H1 (cell line): ENCODE results near the gene SCN2A. TPM values are rescaled to one million over a fixed set of nuclear protein-coding genes. Genes with fewer than 3 reads are reported as not detected.

Experiments used
- CTCF ChIA-PET: fragments of 300-600 bp; sonication (Branson Sonifier 250); formaldehyde crosslinking; loops from one replicate; lab custom pipeline; 2021; ENCODE audit not compliant: partially characterized antibody; lab: Charles Lee
- POLR2A ChIA-PET: fragments of 300-600 bp; sonication (Branson Sonifier 250); formaldehyde crosslinking; loops from one replicate; lab custom pipeline; 2021; ENCODE audit warnings: inconsistent platforms; ENCODE audit not compliant: partially characterized antibody; lab: Charles Lee
- DNase-seq, 2 experiments: peaks; one replicate each; pipeline versions ENCODE4 v3.0.0 to v3.0.0-alpha.2; 2010 to 2022; ENCODE audit warnings: low spot score in 2 of 2, low read depth in 1 of 2, mixed read lengths in 1 of 2
- FAIRE-seq: peaks from 2 replicates; lab custom pipeline; 2011; peaks lifted over from hg19 to GRCh38; lab: Jason Lieb, UNC
- H2AFZ ChIP-seq: 2 replicates; pipeline ENCODE4 v1.8.1; 2012; ENCODE audit warnings: low read length, inconsistent platforms
- H2AK5ac ChIP-seq: 2 replicates; pipeline ENCODE4 v1.6.1; 2013; ENCODE audit warnings: low read depth, low read length
- H2BK120ac ChIP-seq: replicated peaks from 2 replicates; pipeline ENCODE3; 2013; ENCODE audit warnings: low read depth, low read length, inconsistent platforms
- H2BK12ac ChIP-seq: 2 replicates; pipeline ENCODE4 v1.6.1; 2013; ENCODE audit warnings: low read depth, low read length
- H2BK15ac ChIP-seq: 2 replicates; pipeline ENCODE4 v1.6.1; 2013; ENCODE audit warnings: low read length
- H2BK20ac ChIP-seq: 2 replicates; pipeline ENCODE4 v1.6.1; 2013; ENCODE audit warnings: low read length
- H2BK5ac ChIP-seq: 2 replicates; pipeline ENCODE4 v1.6.1; 2013; ENCODE audit warnings: low read depth, low read length
- H3K14ac ChIP-seq: 2 replicates; pipeline ENCODE4 v1.6.1; 2013; ENCODE audit warnings: inconsistent platforms; ENCODE audit not compliant: insufficient read length
- H3K18ac ChIP-seq: 2 replicates; pipeline ENCODE4 v1.6.1; 2013; ENCODE audit warnings: low read length; ENCODE audit errors: extremely low read depth
- H3K23ac ChIP-seq: 2 replicates; pipeline ENCODE4 v1.6.1; 2013; ENCODE audit warnings: inconsistent platforms; ENCODE audit not compliant: insufficient read length
- H3K23me2 ChIP-seq: 2 replicates; pipeline ENCODE4 v1.6.1; 2013; ENCODE audit warnings: low read depth, low read length
- H3K27ac ChIP-seq: 2 replicates; pipeline ENCODE4 v1.6.1; 2011; ENCODE audit warnings: low read depth, low read length, inconsistent platforms
- H3K27me3 ChIP-seq, 4 experiments: replicated peaks in 1 of 4; 1 replicate in 1 of 4; 2 replicates in 3 of 4; pipeline versions ENCODE4 v1.6.1 to v1.8.1; 2011 to 2013; ENCODE audit warnings: low read length in 3 of 4, mild to moderate bottlenecking in 3 of 4, inconsistent platforms in 2 of 4, mixed read lengths in 2 of 4, moderate library complexity in 1 of 4; ENCODE audit not compliant: control insufficient read depth in 3 of 4, insufficient read depth in 3 of 4; ENCODE audit errors: extremely low read depth in 1 of 4
- H3K36me3 ChIP-seq, 4 experiments: 2 replicates each; pipeline versions ENCODE4 v1.6.1 to v1.8.1; 2011 to 2013; ENCODE audit warnings: mild to moderate bottlenecking in 4 of 4, low read length in 3 of 4, moderate library complexity in 2 of 4, control low read depth in 1 of 4, inconsistent platforms in 1 of 4; ENCODE audit not compliant: insufficient read depth in 4 of 4, control insufficient read depth in 2 of 4
- H3K4ac ChIP-seq: replicated peaks from 2 replicates; pipeline ENCODE3; 2013; ENCODE audit warnings: low read length, low read depth, mixed read lengths, inconsistent platforms; ENCODE audit not compliant: insufficient read length
- H3K4me1 ChIP-seq, 4 experiments: replicated peaks in 1 of 4; 1 replicate in 1 of 4; 2 replicates in 3 of 4; pipeline versions ENCODE4 v1.6.1 to v1.8.1; 2011 to 2013; ENCODE audit warnings: low read length in 3 of 4, inconsistent platforms in 2 of 4, mixed read lengths in 1 of 4; ENCODE audit not compliant: insufficient read depth in 4 of 4, control insufficient read depth in 3 of 4
- H3K4me2 ChIP-seq, 2 experiments: 2 replicates each; pipeline versions ENCODE4 v1.6.1 to v1.8.1; 2011 to 2013; ENCODE audit warnings: low read depth in 2 of 2, low read length in 2 of 2, control low read depth in 1 of 2, inconsistent platforms in 1 of 2, mild to moderate bottlenecking in 1 of 2; ENCODE audit not compliant: insufficient read depth in 1 of 2
- H3K4me3 ChIP-seq, 4 experiments: fragments of 200-600, 300-600 bp in 1 of 4; sonication (generic), shearing (Covaris generic), sonication (Bioruptor Twin) in 1 of 4; 2 replicates each; pipeline versions ENCODE4 v1.5.1 to v1.8.1; 2011 to 2016; ENCODE audit warnings: low read length in 4 of 4, low read depth in 3 of 4, control low read depth in 2 of 4, inconsistent platforms in 2 of 4, mild to moderate bottlenecking in 2 of 4, mixed read lengths in 1 of 4, moderate library complexity in 1 of 4; ENCODE audit not compliant: insufficient read depth in 2 of 4; ENCODE audit errors: extremely low read depth in 1 of 4
- H3K56ac ChIP-seq: replicated peaks from 2 replicates; pipeline ENCODE3; 2013; ENCODE audit warnings: low read depth, mild to moderate bottlenecking, mixed read lengths, low read length, inconsistent platforms; ENCODE audit not compliant: insufficient read length
- H3K79me1 ChIP-seq: 2 replicates; pipeline ENCODE4 v1.6.1; 2013; ENCODE audit warnings: low read depth, low read length, control low read depth
- H3K79me2 ChIP-seq, 2 experiments: 2 replicates each; pipeline versions ENCODE4 v1.6.1 to v1.8.1; 2012 to 2013; ENCODE audit warnings: low read length in 2 of 2, mild to moderate bottlenecking in 2 of 2, inconsistent platforms in 1 of 2; ENCODE audit not compliant: insufficient read depth in 2 of 2, control insufficient read depth in 1 of 2
- H3K9ac ChIP-seq, 4 experiments: replicated peaks in 1 of 4; 1 replicate in 1 of 4; 2 replicates in 3 of 4; pipeline versions ENCODE4 v1.6.1 to v1.8.1; 2011 to 2013; ENCODE audit warnings: low read depth in 3 of 4, low read length in 3 of 4, control low read depth in 2 of 4, mild to moderate bottlenecking in 2 of 4, moderate library complexity in 2 of 4, inconsistent platforms in 1 of 4; ENCODE audit errors: extremely low read depth in 1 of 4
- H3K9me3 ChIP-seq, 2 experiments: 2 replicates each; pipeline versions ENCODE4 v1.6.1 to v1.8.1; 2012 to 2013; ENCODE audit warnings: mild to moderate bottlenecking in 2 of 2, moderate library complexity in 2 of 2, control low read depth in 1 of 2, inconsistent platforms in 1 of 2, low read depth in 1 of 2, low read length in 1 of 2, mixed read lengths in 1 of 2; ENCODE audit not compliant: insufficient read depth in 2 of 2
- H4K20me1 ChIP-seq, 2 experiments: replicated peaks in 1 of 2; 2 replicates each; pipeline versions ENCODE3 to v1.8.1; 2011 to 2013; ENCODE audit warnings: inconsistent platforms in 2 of 2, low read length in 2 of 2, mild to moderate bottlenecking in 1 of 2; ENCODE audit not compliant: insufficient read depth in 2 of 2, control insufficient read depth in 1 of 2
- H4K5ac ChIP-seq: 2 replicates; pipeline ENCODE4 v1.6.1; 2013; ENCODE audit warnings: low read length, low read depth, mixed read lengths, inconsistent platforms; ENCODE audit not compliant: insufficient read length
- H4K8ac ChIP-seq: 2 replicates; pipeline ENCODE4 v1.8.0; 2013; ENCODE audit warnings: mild to moderate bottlenecking, moderate library complexity, low read length, inconsistent platforms; ENCODE audit not compliant: insufficient read depth; ENCODE audit errors: extremely low read depth
- H4K91ac ChIP-seq: replicated peaks from 2 replicates; pipeline ENCODE3; 2013; ENCODE audit warnings: low read length, mixed read lengths, inconsistent platforms; ENCODE audit not compliant: insufficient read length
- JUN ChIP-seq: IDR thresholded peaks from 2 replicates; pipeline ENCODE4 v1.6.1; 2011; ENCODE audit warnings: low read depth, mild to moderate bottlenecking, improper control_type of control experiment, low read length
- WGBS, 2 experiments: shearing (Covaris generic) in 1 of 2; methylation state at CpG; one replicate each; pipeline versions ENCODE4 v1.1.6 to v1.1.7; 2013 to 2015; ENCODE audit warnings: low lambda C conversion rate in 2 of 2, mixed read lengths in 2 of 2, inconsistent platforms in 1 of 2, low coverage in 1 of 2, missing lambda C conversion rate in 1 of 2; ENCODE audit not compliant: insufficient replicate concordance in 2 of 2, insufficient coverage in 1 of 2, insufficient read length in 1 of 2; ENCODE audit errors: extremely low coverage in 1 of 2, missing lambda C conversion rate in 1 of 2; 5-methylcytosine and 5-hydroxymethylcytosine counted together
- polyA plus RNA-seq, 7 experiments: library from polyadenylated mRNA; depleted of rRNA in 3 of 7; stranded (reverse) in 5 of 7; unstranded in 2 of 7; fragments of >200 nt in 5 of 7; fragments of 200-250 nt in 2 of 7; gene quantifications; 1 replicate in 5 of 7; 2 replicates in 1 of 7; 4 replicates in 1 of 7; pipeline versions ENCODE4 v1.2.1 to v1.2.3, GENCODE V29; 2011 to 2013; ENCODE audit warnings: missing spikeins in 2 of 7, mixed read lengths in 2 of 7
- total RNA-seq: library from RNA; stranded (reverse); fragmentation: NEBNext Ultra II Directional; extraction: Animal tissue kit (Norgen Biotek cat#: 25700); gene quantifications from 2 replicates; pipeline ENCODE4 v1.2.1, GENCODE V29; 2021

Gene SCN2A
- total and polyA plus RNA-seq, 2 of the 8 experiments (the other 6 are each of a cell fraction or from before 2014, with no cell fraction given): 0.18 to 1.1 TPM

DNA sequence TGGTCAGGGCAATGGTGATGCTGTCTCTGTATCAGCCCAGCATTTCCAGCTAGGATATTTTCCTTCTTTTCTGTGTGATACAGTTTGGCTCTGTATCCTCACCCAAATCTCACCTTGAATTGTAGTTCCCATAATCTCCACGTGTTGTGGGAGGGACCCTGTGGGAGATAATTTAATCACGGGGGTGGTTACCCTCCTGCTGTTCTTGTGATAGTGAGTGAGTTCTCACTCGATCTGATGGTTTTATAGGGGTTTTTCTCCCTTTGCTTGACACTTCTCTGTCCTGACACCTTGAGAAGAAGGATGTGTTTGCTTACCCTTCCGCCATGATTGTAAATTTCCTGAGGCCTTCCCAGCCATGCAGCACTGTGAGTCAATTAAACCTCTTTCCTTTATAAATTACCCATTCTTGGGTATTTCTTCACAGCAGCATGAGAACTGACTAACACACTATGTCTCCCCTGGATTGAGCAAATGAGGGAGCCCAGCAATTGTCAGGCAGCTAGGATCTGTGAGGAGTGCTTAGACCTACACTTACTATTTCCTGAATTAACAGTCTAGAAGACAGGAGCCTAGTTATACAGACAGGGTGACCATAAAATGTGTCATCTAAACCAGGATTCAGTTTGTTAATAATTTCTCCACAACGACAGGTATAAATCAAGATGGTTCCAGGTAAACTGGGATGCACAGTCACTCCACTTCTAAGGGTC, 6.0 kb downstream of the SCN2A start:
- no peaks in the 10 kb centered on the region for H3K23me2 ChIP-seq
- no peak overlapping the region for H2BK12ac ChIP-seq
- H3K23ac ChIP-seq: no peak overlapping the region
- ChIA-PET CTCF (interaction anchor here (0.9 to 1.1 kb wide), 2 partner anchors 24 to 61 kb away, joined by 3 read pairs; no protein-coding TSS in a partner anchor), POLR2A (no interaction called here)
- no peaks in the 10 kb centered on the region for H4K20me1 ChIP-seq
- H3K4me2 ChIP-seq: no peak overlapping the region
- H3K4me3 ChIP-seq: no peak overlapping the region
- H3K9me3 ChIP-seq: no peaks in the 10 kb centered on the region
- no peak overlapping the region for H4K5ac ChIP-seq
- H4K91ac ChIP-seq: no peak overlapping the region
- no peak overlapping the region for H3K56ac ChIP-seq
- 75% methylated on average over 5 of the region's 5 CpGs; no CpG with 5 or more reads in 1 of the 2 experiments for WGBS, 2 experiments
- H2BK15ac ChIP-seq: no peak overlapping the region
- no peak for TF ChIP-seq JUN
- no peak overlapping the region for H2AK5ac ChIP-seq
- H3K9ac ChIP-seq: no peak overlapping the region
- FAIRE-seq: no peak
- H3K79me1 ChIP-seq: no peaks in the 10 kb centered on the region
- no peaks in the 10 kb centered on the region for H3K27me3 ChIP-seq
- no peaks in the 10 kb centered on the region for H3K4me1 ChIP-seq
- H3K4ac ChIP-seq: no peak overlapping the region
- no peak overlapping the region for H4K8ac ChIP-seq
- no peaks in the 10 kb centered on the region for H3K36me3 ChIP-seq
- H2BK20ac ChIP-seq: no peak overlapping the region
- H3K14ac ChIP-seq: no peak overlapping the region
- no peak overlapping the region for H3K18ac ChIP-seq
- no peak overlapping the region for H2BK5ac ChIP-seq
- DNase-seq: no peak
- no peak overlapping the region for H3K27ac ChIP-seq
- no peak overlapping the region for H2AFZ ChIP-seq
- no peaks in the 10 kb centered on the region for H3K79me2 ChIP-seq
- no peak overlapping the region for H2BK120ac ChIP-seq
